Heart left ventricle (tissue), 16 donors: ENCODE data around the gene DNM3. TPM values are rescaled to one million over a fixed set of nuclear protein-coding genes. Genes with fewer than 3 reads are reported as not detected.

Source experiments
- ATAC-seq, 4 donors: fragments of 200-7000 bp; cut with Tn5 transposase; one replicate each; pipeline ENCODE4 v1.9.1; 2020 to 2022; ENCODE audit warnings: moderate library complexity in 4 of 4, mild to moderate bottlenecking in 3 of 4, moderate number of reproducible peaks in 1 of 4
- DNase-seq, 5 donors: peaks; one replicate each; pipeline ENCODE4 v3.0.0-alpha.2; 2020
- H3K27ac ChIP-seq, 12 donors: fragments of 200-600 bp; sonication (generic) in 4 of 12; one replicate each; pipeline versions ENCODE4 v1.5.0 to v1.8.0; 2016 to 2022; ENCODE audit warnings: mild to moderate bottlenecking in 2 of 12
- H3K27me3 ChIP-seq, 9 donors: fragments of 200-600 bp; sonication (generic) in 2 of 9; one replicate each; pipeline versions ENCODE4 v1.5.1 to v1.8.0; 2016 to 2022; ENCODE audit warnings: mild to moderate bottlenecking in 3 of 9
- H3K36me3 ChIP-seq, 9 donors: fragments of 200-600 bp; sonication (generic) in 2 of 9; one replicate each; pipeline versions ENCODE4 v1.5.0 to v1.8.0; 2018 to 2022; ENCODE audit warnings: mild to moderate bottlenecking in 2 of 9
- H3K4me1 ChIP-seq, 12 donors: fragments of 200-600 bp; sonication (generic) in 4 of 12; one replicate each; pipeline versions ENCODE4 v1.5.0 to v1.8.0; 2016 to 2022; ENCODE audit warnings: mild to moderate bottlenecking in 3 of 12
- H3K4me3 ChIP-seq, 12 donors: fragments of 200-600 bp; sonication (generic) in 4 of 12; one replicate each; pipeline versions ENCODE4 v1.5.0 to v1.8.0; 2017 to 2022; ENCODE audit warnings: mild to moderate bottlenecking in 9 of 12, moderate library complexity in 4 of 12
- H3K9me3 ChIP-seq, 12 donors: fragments of 200-600 bp; sonication (generic) in 4 of 12; one replicate each; pipeline versions ENCODE4 v1.5.0 to v1.8.0; 2016 to 2022; ENCODE audit warnings: mild to moderate bottlenecking in 1 of 12
- CTCF ChIP-seq, 12 donors: fragments of 200-600 bp; sonication (generic) in 4 of 12; IDR thresholded peaks; one replicate each; pipeline versions ENCODE4 v1.5.0 to v1.8.0; 2018 to 2022; ENCODE audit warnings: antibody characterized with exemption in 12 of 12, mild to moderate bottlenecking in 5 of 12
- POLR2A ChIP-seq, 2 donors: fragments of 450-650 bp; IDR thresholded peaks; one replicate each; pipeline ENCODE4 v1.6.1; 2017; ENCODE audit warnings: antibody characterized with exemption in 2 of 2, mild to moderate bottlenecking in 2 of 2, moderate library complexity in 2 of 2
- WGBS, 4 donors: extraction: QIAGEN DNeasy Blood & Tissue Kit in 2 of 4; methylation state at CpG; one replicate each; pipeline versions ENCODE4 v1.1.5 to v1.1.7; 2013 to 2018; 5-methylcytosine and 5-hydroxymethylcytosine counted together
- intact Hi-C, 10 donors: fragments of 100-400 bp; cut with DNase I; formaldehyde crosslinking; loops; one replicate each; pipeline versions ENCODE4 v1.11.1 to v1.14.2; 2022
- polyA plus RNA-seq, 2 donors: library from polyadenylated mRNA; stranded (reverse); fragments of 200-250 nt; gene quantifications; one replicate each; pipeline ENCODE4 v1.2.3, GENCODE V29; 2013
- total RNA-seq, 9 donors: library from RNA; depleted of rRNA in 2 of 9; stranded (reverse); fragments of >200 nt in 2 of 9; fragmentation: NEBNext Ultra II Directional in 3 of 9; extraction: Animal tissue kit (Norgen Biotek cat#: 25700) in 3 of 9; gene quantifications; one replicate each; pipeline versions ENCODE4 v1.1.0 to v1.2.4, GENCODE V29; 2016 to 2023
- donor health status: ischemic (EF 13 %, LVEDD 7.1; RV severe dilation, severe dysfunction).
- donor health status: healthy with polysubstance abuse.
- donor health status: DM: no; HTN: yes; CAD: no.
- donor health status: DM: no; HTN: no; CAD: no.
- donor health status: ischemic (EF 25% LVEDD 6.9; RV normal size, moderate dysfunction).
- donor health status: ischemic (EF 25% LVEDD 5.7; RV mildly dilated, moderate dysfunction).
- donor health status: healthy.
- donor health status: DM: yes; HTN: yes; CAD: no.
- donor health status: ischemic (EF 35%, LVEDD 5.7; RV mildly dilated, moderate dysfunction).
- donor health status: nonischemic (EF 11% LVEDD 7.7; RV severe dilation, severe dysfunction).
- donor health status: DM: yes; HTN: yes; CAD: no.
- donor health status: PGD.
- donor health status: ischemic (EF 29% LVEDD 5.4; RV normal size, mild dysfunction).
- donor health status: nonischemic (EF 23%, LVEDD 6.1; RV moderate dilation, normal function).

Gene DNM3
- total and polyA plus RNA-seq, 11 donors = 0.44 to 3.9 (median 1.9) TPM

- peaks cover 0 to 34% (median 7%) of the 10 kb centered on the region in 12 donors for H3K4me1 ChIP-seq
- DNase-seq (no peak), ATAC-seq (no peak)
- H3K27ac ChIP-seq = peak overlapping the region in 9 of 12 donors; percentile 31 to 77 (median 61)
- H3K27me3 ChIP-seq = no peaks in the 10 kb centered on the region
- TF ChIP-seq POLR2A (IDR thresholded peaks at IDR 0.05) = no peak
- no peak for TF ChIP-seq CTCF (IDR thresholded peaks at IDR 0.05)
- WGBS, 4 donors = 77 to 79% (median 78%) methylated on average over 4 of the region's 4 CpGs
- peaks cover 0 to 13% (median 1%) of the 10 kb centered on the region in 12 donors for H3K9me3 ChIP-seq
- H3K4me3 ChIP-seq = peak overlapping the region in 1 of 12 donors; percentile 20
- intact Hi-C loops = loop anchor here in 1 of 10 donors (10.0 kb wide), 1 partner anchor 52 kb away; no protein-coding TSS in a partner anchor
- no peaks in the 10 kb centered on the region for H3K36me3 ChIP-seq
Measured at GRCh38 chr1:172342584-172343239, 501.4 kb downstream of the DNM3 start.

- Histone ChIP-seq H3K4me1 (peaks cover 0 to 34% (median 7%) of the 10 kb centered on the region in 12 donors), H3K36me3 (no peaks in the 10 kb centered on the region), H3K27ac (peak overlapping the region in 10 of 12 donors; percentile 3 to 77 (median 58)), H3K9me3 (peaks cover 0 to 20% (median 3%) of the 10 kb centered on the region in 12 donors), H3K27me3 (no peaks in the 10 kb centered on the region), H3K4me3 (peak overlapping the region in 2 of 12 donors; percentile 1 to 20)
- TF ChIP-seq CTCF (IDR thresholded peaks at IDR 0.05) = no peak
- no peak for TF ChIP-seq POLR2A (IDR thresholded peaks at IDR 0.05)
- intact Hi-C loops = loop anchor here in 1 of 10 donors (10.0 kb wide), 1 partner anchor 51 kb away; no protein-coding TSS in a partner anchor
- no peak for DNase-seq
- 56 to 62% (median 57%) methylated on average over 11 of the region's 11 CpGs for WGBS, 4 donors
- peak in 3 of 4 donors; percentile 37 to 80 (median 71) for ATAC-seq
Measured at GRCh38 chr1:172343240-172344160, 502.2 kb downstream of the DNM3 start.

- ATAC-seq (no peak), DNase-seq (no peak)
- no peaks in the 10 kb centered on the region for H3K36me3 ChIP-seq
- intact Hi-C loops = loop anchor here in 1 of 10 donors (10.0 kb wide), 1 partner anchor 50 kb away; no protein-coding TSS in a partner anchor
- WGBS, 4 donors = 84 to 89% (median 88%) methylated on average over 7 of the region's 7 CpGs
- peaks cover 0 to 22% (median 3%) of the 10 kb centered on the region in 12 donors for H3K9me3 ChIP-seq
- peak overlapping the region in 1 of 12 donors; percentile 20 for H3K4me3 ChIP-seq
- peak overlapping the region in 10 of 12 donors; percentile 3 to 77 (median 58) for H3K27ac ChIP-seq
- TF ChIP-seq CTCF (IDR thresholded peaks at IDR 0.05) (no peak), POLR2A (IDR thresholded peaks at IDR 0.05) (no peak)
- peaks cover 0 to 34% (median 7%) of the 10 kb centered on the region in 12 donors for H3K4me1 ChIP-seq
- H3K27me3 ChIP-seq = no peaks in the 10 kb centered on the region
Measured at GRCh38 chr1:172344444-172344843, 503.1 kb downstream of the DNM3 start.
